B cell (primary cell): ENCODE results near the gene ATP1B4.

Experiments used
- CTCF ChIP-seq: fragments of 200-600 bp; IDR thresholded peaks from one replicate; pipeline ENCODE4 v1.8.0; 2022; ENCODE audit warnings: antibody characterized with exemption, mild to moderate bottlenecking
- EZH2 ChIP-seq: IDR thresholded peaks from 2 replicates; pipeline ENCODE4 v1.6.1; 2012; ENCODE audit warnings: borderline replicate concordance, low read depth, mild to moderate bottlenecking, moderate library complexity, low read length; ENCODE audit not compliant: insufficient read depth, poor library complexity, severe bottlenecking

GRCh38 chrX:120401301-120401700, 39.4 kb downstream of the ATP1B4 start:
- no peak for TF ChIP-seq CTCF
- no peak for TF ChIP-seq EZH2
